Ovary (tissue), 9 donors: ENCODE results near the gene PSMD10. TPM values are rescaled to one million over a fixed set of nuclear protein-coding genes. Genes with fewer than 3 reads are reported as not detected.

Source experiments
- DNase-seq, 5 donors: peaks; one replicate each; pipeline ENCODE4 v3.0.0-alpha.2; 2019 to 2020
- H3K27ac ChIP-seq, 2 donors: fragments of 200-600 bp; one replicate each; pipeline versions ENCODE4 v1.5.1 to v1.8.0; 2019 to 2022
- H3K27me3 ChIP-seq: fragments of 200-600 bp; one replicate; pipeline ENCODE4 v1.8.0; 2022
- H3K36me3 ChIP-seq: fragments of 200-600 bp; sonication (generic); one replicate; pipeline ENCODE4 v1.5.1; 2019
- H3K4me1 ChIP-seq: one replicate; pipeline ENCODE4 v1.8.1; 2013; ENCODE audit warnings: mild to moderate bottlenecking, moderate library complexity; ENCODE audit not compliant: insufficient read depth
- H3K4me3 ChIP-seq: fragments of 200-600 bp; sonication (generic); one replicate; pipeline ENCODE4 v1.5.1; 2017
- H3K9me3 ChIP-seq, 2 donors: fragments of 200-600 bp in 1 of 2; sonication (generic) in 1 of 2; one replicate each; pipeline versions ENCODE4 v1.5.1 to v1.8.1; 2013 to 2019; ENCODE audit warnings: mild to moderate bottlenecking in 1 of 2, moderate library complexity in 1 of 2
- CTCF ChIP-seq, 3 donors: fragments of 450-650 bp in 2 of 3; fragments of 200-600 bp in 1 of 3; IDR thresholded peaks; one replicate each; pipeline versions ENCODE4 v1.5.1 to v1.8.0; 2016 to 2022; ENCODE audit warnings: antibody characterized with exemption in 3 of 3, mild to moderate bottlenecking in 1 of 3
- EP300 ChIP-seq: sonication (generic); formaldehyde crosslinking; IDR thresholded peaks from one replicate; pipeline ENCODE4 v1.6.1; 2017; ENCODE audit warnings: antibody characterized with exemption
- POLR2A ChIP-seq: fragments of 450-650 bp; IDR thresholded peaks from one replicate; pipeline ENCODE4 v1.6.1; 2017; ENCODE audit warnings: antibody characterized with exemption, mild to moderate bottlenecking, moderate library complexity
- WGBS, 3 donors: extraction: QIAGEN DNeasy Blood & Tissue Kit in 1 of 3; methylation state at CpG; one replicate each; pipeline versions ENCODE4 v1.1.5 to v1.1.7; 2013 to 2017; 5-methylcytosine and 5-hydroxymethylcytosine counted together
- intact Hi-C, 4 donors: fragments of 100-400 bp; cut with DNase I; formaldehyde crosslinking; loops; one replicate each; pipeline versions ENCODE4 v1.11.0 to v1.15.1; 2022 to 2023
- polyA plus RNA-seq, 2 donors: library from polyadenylated mRNA; stranded (reverse); fragments of 200-250 nt in 1 of 2; fragments of 350-450 nt in 1 of 2; fragmentation: Illumina TruSeq in 1 of 2; extraction: RNeasy Lipid Tissue Mini Kit (QIAGEN cat#74804) in 1 of 2; gene quantifications; one replicate each; pipeline ENCODE4 v1.2.3, GENCODE V29; 2013 to 2014
- total RNA-seq, 7 donors: library from RNA; depleted of rRNA in 2 of 7; stranded (reverse); fragments of >200 nt in 2 of 7; fragmentation: NEBNext Ultra II Directional in 3 of 7; extraction: Animal tissue kit (Norgen Biotek cat#: 25700) in 3 of 7; gene quantifications; one replicate each; pipeline versions ENCODE4 v1.1.0 to v1.2.4, GENCODE V29; 2016 to 2023
- donor health status: DM: no; HTN: no; CAD: no; lungs with moderate emphysema.
- donor health status: DM: no; HTN: no; CAD: no.
- donor health status: Bipolar disorder and iron deficiency.
- donor health status: DM: yes; HTN: yes; CAD: no.
- donor health status: DM: no; HTN: no; CAD: no.
- donor health status: DM: yes; HTN: yes; CAD: no.

PSMD10 gene
- total and polyA plus RNA-seq, 9 donors: 24.0 to 59.4 (median 41.6) TPM

DNA sequence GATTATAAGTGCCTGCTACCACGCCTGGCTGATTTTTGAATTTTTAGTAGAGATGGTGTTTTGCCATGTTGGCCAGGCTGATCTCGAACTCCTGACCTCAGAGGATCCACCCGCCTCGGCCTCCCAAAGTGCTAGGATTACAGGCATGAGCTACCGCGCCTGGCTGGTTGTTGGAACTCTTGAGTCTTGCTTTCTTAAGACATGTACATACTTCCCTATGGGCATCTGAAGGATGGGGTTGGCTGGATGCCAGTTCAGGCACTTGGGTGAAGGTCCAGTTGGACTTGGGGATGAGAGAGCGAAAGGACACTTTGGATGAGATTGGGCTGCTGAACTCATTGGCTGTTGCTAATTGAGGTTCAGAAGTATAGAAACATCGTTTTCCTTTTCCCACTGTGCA, 40.7 kb upstream of the PSMD10 start:
- Histone ChIP-seq H3K9me3 (no peaks in the 10 kb centered on the region), H3K4me1 (no peaks in the 10 kb centered on the region), H3K27me3 (no peaks in the 10 kb centered on the region), H3K4me3 (no peak overlapping the region), H3K36me3 (no peaks in the 10 kb centered on the region), H3K27ac (no peak overlapping the region)
- WGBS, 3 donors: 83 to 84% (median 83%) methylated on average over 8 of the region's 8 CpGs
- TF ChIP-seq CTCF (IDR thresholded peaks at IDR 0.05) (no peak), EP300 (no peak), POLR2A (no peak)
- intact Hi-C loops: no loop called here
- DNase-seq: peak in 2 of 5 donors; percentile 17 to 20

DNA sequence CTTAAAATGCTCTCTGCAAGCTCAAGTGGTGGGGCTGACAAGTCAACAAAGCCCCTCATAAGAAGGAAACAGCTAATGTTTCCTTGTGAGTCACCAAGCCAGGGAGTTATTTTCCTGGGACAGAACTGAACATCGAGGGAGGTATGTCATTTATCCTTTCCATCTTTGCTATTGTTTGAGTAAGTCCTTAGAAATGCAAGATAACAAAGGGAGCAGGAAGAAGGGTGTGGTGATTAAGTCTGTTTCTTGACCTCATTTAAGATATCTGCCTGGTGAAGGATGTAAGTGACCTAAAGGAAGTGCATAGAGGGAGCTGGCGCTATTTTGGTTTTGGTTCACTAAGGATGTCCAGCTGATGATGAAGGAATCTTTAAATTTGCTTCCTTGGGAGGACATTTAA, 40.1 kb upstream of the PSMD10 start:
- TF ChIP-seq EP300 (no peak), POLR2A (no peak), CTCF (IDR thresholded peaks at IDR 0.05) (no peak)
- Histone ChIP-seq H3K27me3 (no peaks in the 10 kb centered on the region), H3K27ac (no peak overlapping the region), H3K9me3 (no peaks in the 10 kb centered on the region), H3K4me1 (no peaks in the 10 kb centered on the region), H3K4me3 (no peak overlapping the region), H3K36me3 (no peaks in the 10 kb centered on the region)
- no peak for DNase-seq
- intact Hi-C loops: no loop called here
- 70 to 77% (median 75%) methylated on average over 2 of the region's 2 CpGs for WGBS, 3 donors

DNA sequence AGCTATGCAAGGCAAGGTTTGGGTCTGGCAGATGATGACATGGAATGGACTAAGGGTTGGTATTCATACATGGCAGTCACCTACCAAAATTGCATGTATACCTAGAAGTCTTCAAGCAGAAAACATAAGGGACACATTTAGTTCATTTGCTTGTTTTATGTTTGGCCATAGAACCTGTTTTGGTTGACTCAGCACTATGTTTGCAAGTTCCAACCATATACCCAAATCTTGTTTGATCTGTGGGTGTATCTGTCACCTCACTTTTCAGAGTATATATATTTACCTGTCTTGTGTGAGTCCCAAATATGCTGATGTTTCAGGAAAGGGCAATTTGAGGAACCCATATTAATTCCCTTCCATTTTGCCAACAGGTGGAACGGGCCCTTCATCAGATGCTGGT, 39.5 kb upstream of the PSMD10 start:
- Histone ChIP-seq H3K27ac (no peak overlapping the region), H3K27me3 (no peaks in the 10 kb centered on the region), H3K9me3 (no peaks in the 10 kb centered on the region), H3K4me3 (no peak overlapping the region), H3K36me3 (no peaks in the 10 kb centered on the region), H3K4me1 (no peaks in the 10 kb centered on the region)
- DNase-seq: no peak
- WGBS, 3 donors: 71 to 86% (median 81%) methylated on average over 1 of the region's 1 CpG
- TF ChIP-seq EP300 (no peak), POLR2A (no peak), CTCF (IDR thresholded peaks at IDR 0.05) (no peak)
- intact Hi-C loops: no loop called here

GRCh38 chrX:108127152-108127551, 35.8 kb upstream of the PSMD10 start:
- no peaks in the 10 kb centered on the region for H3K9me3 ChIP-seq
- TF ChIP-seq EP300: no peak
- intact Hi-C loops: no loop called here
- H3K36me3 ChIP-seq: no peaks in the 10 kb centered on the region
- WGBS, 3 donors: 63 to 77% (median 75%) methylated on average over 4 of the region's 4 CpGs
- no peaks in the 10 kb centered on the region for H3K4me1 ChIP-seq
- H3K27me3 ChIP-seq: no peaks in the 10 kb centered on the region
- no peak overlapping the region for H3K4me3 ChIP-seq
- H3K27ac ChIP-seq: no peak overlapping the region
- DNase-seq: no peak

DNA sequence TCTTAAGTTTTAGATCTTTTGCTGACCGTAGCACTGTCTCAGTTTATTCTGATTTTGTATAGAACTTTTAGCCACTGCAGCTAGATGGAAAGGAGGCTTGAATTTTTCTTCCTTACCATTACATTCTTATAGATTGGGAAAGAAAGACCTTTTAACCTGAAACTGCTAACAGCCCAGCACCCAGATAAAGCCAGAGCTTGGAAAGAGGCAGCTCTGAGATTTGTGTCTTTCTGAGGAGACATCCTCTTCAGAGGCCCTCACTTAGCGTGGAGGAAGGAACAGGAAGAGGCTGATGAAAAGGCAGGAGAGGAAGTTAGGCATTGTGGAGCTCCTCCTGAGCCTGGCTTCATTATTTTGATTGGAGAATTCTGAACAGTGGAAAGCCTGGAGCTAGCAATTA, 35.3 kb upstream of the PSMD10 start:
- TF ChIP-seq EP300 (no peak), POLR2A (no peak), CTCF (IDR thresholded peaks at IDR 0.05) (no peak)
- Histone ChIP-seq H3K27ac (no peak overlapping the region), H3K4me3 (no peak overlapping the region), H3K9me3 (no peaks in the 10 kb centered on the region), H3K27me3 (no peaks in the 10 kb centered on the region), H3K4me1 (no peaks in the 10 kb centered on the region), H3K36me3 (no peaks in the 10 kb centered on the region)
- intact Hi-C loops: no loop called here
- DNase-seq: no peak
- 68 to 74% (median 70%) methylated on average over 2 of the region's 2 CpGs for WGBS, 3 donors
